HG02840 (cell line): ENCODE results near the gene METTL8.
A peak's percentile ranks its signal among the peaks of the same experiment; 100 is the strongest.

Experiments
- ATAC-seq: cut with Tn5 transposase; IDR thresholded peaks from one replicate; pipeline ENCODE4 v1.9.1; 2021; ENCODE audit warnings: mild to moderate bottlenecking, moderate library complexity, moderate number of reproducible peaks; ENCODE audit not compliant: unreplicated experiment, low FRiP score

Gene METTL8, protein sequence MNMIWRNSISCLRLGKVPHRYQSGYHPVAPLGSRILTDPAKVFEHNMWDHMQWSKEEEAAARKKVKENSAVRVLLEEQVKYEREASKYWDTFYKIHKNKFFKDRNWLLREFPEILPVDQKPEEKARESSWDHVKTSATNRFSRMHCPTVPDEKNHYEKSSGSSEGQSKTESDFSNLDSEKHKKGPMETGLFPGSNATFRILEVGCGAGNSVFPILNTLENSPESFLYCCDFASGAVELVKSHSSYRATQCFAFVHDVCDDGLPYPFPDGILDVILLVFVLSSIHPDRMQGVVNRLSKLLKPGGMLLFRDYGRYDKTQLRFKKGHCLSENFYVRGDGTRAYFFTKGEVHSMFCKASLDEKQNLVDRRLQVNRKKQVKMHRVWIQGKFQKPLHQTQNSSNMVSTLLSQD

GRCh38 chr2:171433763-171434012 lies at the start of gene METTL8:
Gene METTL8, minus strand, starts transcription at chr2:171433990. Its CDS starts 41,805 bp downstream, at chr2:171392185.
- no peak for ATAC-seq

DNA sequence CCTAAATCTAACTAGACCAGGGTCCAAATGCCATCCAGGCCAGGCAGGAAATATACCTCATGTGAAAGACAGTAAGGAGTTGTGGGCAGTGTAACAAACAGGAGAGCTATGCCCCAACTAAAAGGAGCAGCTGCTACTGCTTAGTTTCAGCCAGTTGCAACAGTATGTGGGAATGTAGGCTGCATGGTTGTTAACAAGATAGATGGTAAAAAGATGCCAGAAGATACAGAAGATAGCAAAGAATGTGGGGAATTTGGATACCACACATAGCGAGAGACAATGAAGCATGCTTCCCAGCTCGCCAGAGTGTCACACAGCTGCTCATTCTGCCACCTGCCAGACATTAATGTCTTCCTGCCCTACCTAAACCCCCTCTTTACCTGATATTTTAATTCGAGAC lies 49.1 kb upstream of the METTL8 start:
- no peak for ATAC-seq

- no peak for ATAC-seq
These were observed 48.5 kb upstream of the METTL8 start for GRCh38 chr2:171482308-171482707.

- ATAC-seq: no peak
These were observed 47.1 kb upstream of the METTL8 start for GRCh38 chr2:171480908-171481307.

DNA sequence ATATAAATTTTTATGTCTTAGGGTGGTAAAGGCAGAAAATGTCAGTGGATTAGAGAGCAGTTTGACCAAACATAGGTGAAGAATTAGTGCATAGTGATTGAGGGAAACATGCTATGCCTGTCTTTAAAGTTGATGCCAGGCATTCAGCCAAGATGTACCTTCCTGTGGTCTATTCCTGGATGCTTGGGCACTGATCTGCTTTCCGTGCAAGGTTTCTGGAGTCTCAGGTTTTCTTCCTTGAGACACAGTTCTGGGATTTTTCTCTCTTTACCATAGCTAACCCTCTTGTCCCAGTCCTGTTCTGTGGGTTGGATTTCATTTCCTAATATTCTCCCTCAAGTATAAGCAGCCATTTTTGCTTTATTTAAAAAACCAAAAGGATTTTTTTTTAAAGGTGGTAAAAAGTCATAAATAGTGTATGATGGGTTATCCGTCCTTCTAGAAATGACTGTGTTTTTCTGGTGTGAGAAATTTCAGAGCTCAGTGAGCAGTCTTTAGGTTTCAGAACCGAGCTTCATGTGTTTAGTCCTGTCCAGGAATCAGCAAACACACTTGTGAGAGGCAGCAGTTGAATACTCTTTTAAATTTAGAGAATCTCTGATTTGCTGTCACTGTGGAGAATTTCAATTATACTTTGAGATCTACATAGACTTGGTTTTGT lies 45.5 kb upstream of the METTL8 start:
- no peak for ATAC-seq

DNA sequence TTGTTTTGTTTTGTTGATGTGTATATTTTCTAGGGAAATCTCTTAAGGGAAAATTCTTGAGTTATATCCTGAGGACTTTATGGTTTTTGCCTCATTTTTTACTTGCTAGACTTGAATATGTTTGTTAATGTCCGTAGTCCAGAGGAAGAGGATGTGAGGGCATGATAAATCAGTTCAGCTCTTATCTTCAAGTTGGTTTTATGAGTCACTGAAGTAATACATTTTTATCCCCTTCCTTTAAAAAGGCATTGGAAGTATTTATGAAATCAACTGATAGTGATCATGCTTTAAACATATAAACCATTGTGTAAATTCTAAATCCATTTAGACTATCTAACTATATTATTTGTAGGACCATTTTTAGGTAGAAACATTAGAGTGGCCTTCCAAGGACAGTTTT lies 44.6 kb upstream of the METTL8 start:
- no peak for ATAC-seq

DNA sequence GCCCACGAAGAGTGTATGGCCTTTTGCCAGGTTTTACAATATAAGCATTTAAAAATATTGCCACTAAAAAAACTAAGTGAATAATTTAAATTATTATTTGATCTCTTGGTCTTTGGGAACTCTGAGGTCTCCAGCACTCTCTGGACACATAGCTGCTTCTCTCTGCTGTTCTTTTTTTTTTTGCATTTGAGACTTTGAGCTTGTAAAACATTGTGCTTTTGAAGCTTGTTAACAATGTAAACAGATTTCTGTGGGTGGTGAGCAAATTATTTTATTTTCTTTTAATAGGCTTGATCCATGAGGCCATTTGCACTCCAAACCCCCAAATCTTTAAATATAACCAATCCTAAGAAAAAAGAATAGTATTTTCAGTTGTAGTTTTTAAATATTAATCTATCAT lies 42.2 kb upstream of the METTL8 start:
- ATAC-seq: no peak

DNA sequence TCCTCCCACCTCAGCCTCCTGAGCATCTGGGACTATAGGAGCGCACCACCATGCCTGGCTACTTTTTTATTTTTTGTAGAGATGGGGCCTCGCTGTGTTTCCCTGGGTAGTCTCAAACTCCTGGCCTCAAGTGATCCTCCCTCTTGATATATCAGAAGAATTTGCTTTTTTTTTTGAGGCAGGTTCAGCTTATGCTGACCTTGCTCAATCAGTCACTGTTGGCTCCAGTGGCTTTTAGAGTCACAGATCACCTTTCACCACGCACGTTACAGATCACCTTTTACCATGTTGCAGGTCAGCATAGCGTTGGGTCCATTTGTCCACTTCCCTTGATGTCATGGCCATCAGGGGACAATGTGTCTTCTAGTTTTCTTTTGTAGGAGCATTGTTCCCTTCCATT lies 36.3 kb upstream of the METTL8 start:
- ATAC-seq: no peak

- no peak for ATAC-seq
These were observed 35.4 kb upstream of the METTL8 start for GRCh38 chr2:171469176-171469575.

- ATAC-seq: no peak
These were observed 26.7 kb upstream of the METTL8 start for GRCh38 chr2:171460537-171460936.

GRCh38 chr2:171459498-171459897 lies 25.7 kb upstream of the METTL8 start:
- ATAC-seq: no peak

DNA sequence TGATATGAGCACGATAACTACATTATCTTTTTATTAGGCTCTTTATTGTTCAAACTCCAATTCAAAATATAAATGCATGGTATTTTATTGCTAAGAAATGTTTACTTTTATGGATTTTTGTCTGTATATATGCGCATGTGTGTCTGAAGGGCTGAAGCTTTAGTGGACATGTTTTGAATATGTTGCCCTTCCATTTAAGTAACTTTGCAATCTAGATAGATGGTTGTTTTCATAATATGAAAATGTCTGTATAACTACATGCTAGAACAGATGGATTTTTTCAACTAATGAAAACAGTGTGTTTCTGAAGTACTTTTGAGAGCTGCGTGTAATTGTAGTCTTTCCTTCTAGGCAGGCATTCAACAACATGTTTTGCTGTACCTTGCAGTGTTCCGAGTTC lies 19.0 kb upstream of the METTL8 start:
- ATAC-seq: no peak

DNA sequence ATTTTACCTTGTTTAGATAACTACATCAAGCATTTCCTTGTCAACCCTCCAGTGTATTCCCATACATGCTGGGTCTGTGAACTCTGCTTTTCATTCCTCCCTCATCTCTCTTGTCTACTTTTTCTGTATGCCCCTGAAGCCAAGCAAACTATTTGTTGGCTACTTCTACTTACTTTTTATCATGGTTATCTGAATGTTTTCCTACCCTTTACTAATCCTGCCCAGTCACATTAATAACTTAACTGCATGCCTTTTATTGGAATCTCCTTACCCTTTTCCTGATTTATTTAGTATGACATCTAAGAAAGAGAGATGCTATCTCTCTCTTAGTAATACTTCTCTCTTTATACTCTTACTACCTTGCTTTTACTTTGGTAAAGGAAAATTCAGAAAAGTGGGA lies 17.3 kb upstream of the METTL8 start:
- ATAC-seq: no peak

GRCh38 chr2:171447675-171448074 lies 13.9 kb upstream of the METTL8 start:
- no peak for ATAC-seq

DNA sequence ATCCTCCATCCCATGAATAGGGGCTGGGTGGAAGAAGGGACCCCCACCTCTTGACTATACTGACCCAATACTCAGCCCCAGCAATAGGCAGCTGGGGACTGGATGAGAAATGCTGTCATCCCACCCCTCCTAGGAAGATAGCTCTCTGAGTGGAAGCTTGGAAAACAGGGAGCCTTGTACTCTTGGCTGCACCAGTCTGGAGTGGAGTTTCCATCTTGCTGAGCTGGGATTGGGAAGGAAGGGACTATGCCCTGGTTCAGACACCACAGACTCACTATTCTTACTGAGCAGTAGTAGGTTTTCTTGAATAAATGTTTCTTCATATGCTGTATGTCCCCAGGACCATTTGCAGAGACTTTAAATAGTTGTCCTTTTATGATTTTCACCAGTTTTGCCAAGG lies 7.7 kb upstream of the METTL8 start:
- no peak for ATAC-seq

- ATAC-seq: no peak
These were observed 2.5 kb upstream of the METTL8 start for GRCh38 chr2:171436307-171436706.

- peak; percentile 90 for ATAC-seq
These were observed 511 bp upstream of the METTL8 start, which contains the start of gene DCAF17 for GRCh38 chr2:171434013-171434989. Gene DCAF17, plus strand, starts transcription at chr2:171434226. Its CDS starts 352 bp downstream, at chr2:171434578.

DNA sequence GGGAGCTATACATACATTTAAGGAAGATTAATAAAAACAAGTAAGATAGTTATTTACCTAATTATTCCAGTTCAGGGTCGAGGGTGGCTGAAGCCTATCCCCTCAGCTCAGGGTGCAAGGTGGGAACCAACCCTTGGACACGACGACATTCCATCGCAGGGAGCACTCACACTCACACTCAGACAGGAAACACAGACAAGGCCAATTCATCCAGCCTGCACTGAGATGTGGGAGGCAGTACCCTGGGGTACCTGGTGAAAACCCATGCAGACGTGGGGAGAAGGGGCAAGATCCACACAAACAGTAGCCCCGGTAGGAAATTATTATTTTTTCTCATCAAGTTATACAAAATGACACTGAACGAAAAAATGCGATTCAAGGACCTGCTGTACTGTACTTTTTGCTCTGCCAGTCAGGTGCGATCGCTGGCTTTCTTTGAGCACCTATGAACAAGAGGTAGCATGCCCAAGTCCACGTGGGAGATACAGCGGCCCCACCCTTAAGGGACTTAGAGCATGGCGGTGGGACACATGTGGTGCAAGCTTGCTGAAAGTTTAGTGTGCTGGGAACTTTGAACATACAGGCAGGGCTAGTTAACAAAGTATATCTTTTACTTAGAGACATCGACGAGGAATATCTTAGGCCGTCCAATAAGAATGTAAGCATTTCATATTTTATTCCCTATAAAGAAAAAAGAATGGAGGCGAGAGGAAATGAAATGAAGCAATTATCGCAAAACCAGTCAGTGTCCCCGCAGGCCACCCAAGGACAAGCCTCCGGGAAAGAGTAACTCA lies 624 bp downstream of the METTL8 start:
- ATAC-seq: no peak

GRCh38 chr2:171432206-171432968 lies 1.4 kb downstream of the METTL8 start:
- no peak for ATAC-seq
